GM21723 (cell line): ENCODE data around the gene RAB2B.
A peak's percentile ranks its signal among the peaks of the same experiment; 100 is the strongest.
"Not testable (repeated sequence)": the region's sequence is repeated elsewhere in the genome, so short reads cannot be mapped to it uniquely, and the experiment has no call there.

ENCODE experiments used
- ATAC-seq: cut with Tn5 transposase; IDR thresholded peaks from one replicate; pipeline ENCODE4 v1.9.1; 2021; ENCODE audit warnings: mild to moderate bottlenecking, moderate library complexity; ENCODE audit not compliant: unreplicated experiment

RAB2B gene

DNA sequence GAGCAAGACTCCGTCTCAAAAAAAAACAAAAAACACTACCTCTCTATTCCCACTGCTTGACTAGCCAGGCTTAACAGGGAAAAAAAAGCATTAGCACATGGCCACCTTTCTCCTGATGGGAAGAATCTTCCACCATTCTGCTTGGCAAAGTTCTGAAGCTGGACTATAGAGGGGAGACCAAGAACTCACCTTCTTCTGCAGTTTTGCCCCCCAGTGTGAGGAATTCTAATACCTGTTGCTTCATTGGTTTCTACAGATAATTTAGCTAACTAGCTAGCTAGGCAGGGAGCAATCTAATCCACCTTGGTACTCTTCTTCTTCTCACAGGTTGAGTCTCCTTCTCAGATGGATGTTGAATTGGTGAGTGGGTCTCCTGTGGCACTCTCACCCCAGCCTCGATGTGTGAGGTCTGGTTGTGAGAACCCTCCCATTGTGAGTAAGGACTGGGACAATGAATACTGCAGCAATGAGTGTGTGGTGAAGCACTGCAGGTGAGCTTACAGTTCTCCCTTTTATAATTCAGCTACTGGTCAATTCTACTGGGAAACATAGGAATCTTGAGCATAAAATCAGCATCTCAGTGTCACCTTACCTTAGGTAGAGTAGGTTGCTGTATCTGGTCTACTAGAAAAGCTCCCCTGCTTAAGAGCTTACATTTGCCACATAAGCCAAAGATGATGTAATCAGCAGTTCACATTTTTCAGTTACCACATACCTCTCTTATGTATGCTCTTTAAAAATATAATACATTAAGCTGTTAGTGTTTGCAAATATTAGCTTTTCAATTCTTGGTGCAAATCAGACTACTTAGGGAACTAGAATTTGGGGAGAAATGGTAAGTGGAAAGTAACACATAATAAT is 18.4 kb upstream of the RAB2B start:
- ATAC-seq: no peak

DNA sequence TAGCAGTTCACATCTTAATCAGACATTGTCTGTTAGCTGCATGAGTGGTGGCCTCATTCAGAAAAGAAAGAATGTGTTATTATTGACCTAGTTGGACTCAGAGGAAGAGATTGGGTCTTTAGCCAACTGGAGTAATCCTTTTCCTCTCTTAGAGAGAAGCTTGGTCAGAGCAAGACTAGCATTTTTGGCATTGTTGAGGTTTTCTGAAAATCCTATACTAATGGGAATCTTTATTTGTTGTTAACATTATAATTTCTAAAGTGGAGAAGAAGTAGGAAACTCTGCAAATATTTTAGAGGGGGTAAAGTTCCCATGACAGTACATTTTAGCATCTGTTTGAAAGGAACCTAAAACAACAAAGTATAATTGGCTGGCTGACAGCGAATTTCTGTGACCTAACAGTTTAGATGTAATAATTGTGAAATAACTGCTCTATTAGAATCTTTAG is 9.9 kb upstream of the RAB2B start:
- ATAC-seq: no peak

GRCh38 chr14:21476523-21476924 is 235 bp downstream of the RAB2B start:
- peak; percentile 41 for ATAC-seq

- ATAC-seq: no peak
Measured at GRCh38 chr14:21475767-21476522, 814 bp downstream of the RAB2B start.

GRCh38 chr14:21467616-21468015 is 9.1 kb downstream of the RAB2B start:
- ATAC-seq: no peak

GRCh38 chr14:21455912-21456667 is 20.7 kb downstream of the RAB2B start, which contains the start of gene CHD8:
TSS of gene CHD8 (minus strand) at chr14:21456123. CDS start at chr14:21431643, 24,480 bp downstream.
- ATAC-seq: peak; percentile 98

DNA sequence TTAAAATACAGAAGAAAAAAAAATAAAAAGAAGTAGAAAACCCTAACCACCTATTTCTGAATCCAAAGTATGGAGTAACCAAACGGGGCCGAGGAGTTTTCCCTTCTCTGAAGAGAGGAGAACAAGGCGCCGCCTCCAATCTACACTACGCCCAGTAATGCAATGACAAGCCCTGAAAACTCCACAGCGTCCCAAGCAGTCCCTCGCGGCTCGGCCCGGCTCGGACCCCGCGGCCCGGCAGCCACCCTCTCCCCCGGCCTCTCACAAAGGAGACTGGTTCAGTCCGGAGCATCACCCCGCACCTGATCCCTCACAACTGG is 21.2 kb downstream of the RAB2B start:
- ATAC-seq: peak; percentile 25

DNA sequence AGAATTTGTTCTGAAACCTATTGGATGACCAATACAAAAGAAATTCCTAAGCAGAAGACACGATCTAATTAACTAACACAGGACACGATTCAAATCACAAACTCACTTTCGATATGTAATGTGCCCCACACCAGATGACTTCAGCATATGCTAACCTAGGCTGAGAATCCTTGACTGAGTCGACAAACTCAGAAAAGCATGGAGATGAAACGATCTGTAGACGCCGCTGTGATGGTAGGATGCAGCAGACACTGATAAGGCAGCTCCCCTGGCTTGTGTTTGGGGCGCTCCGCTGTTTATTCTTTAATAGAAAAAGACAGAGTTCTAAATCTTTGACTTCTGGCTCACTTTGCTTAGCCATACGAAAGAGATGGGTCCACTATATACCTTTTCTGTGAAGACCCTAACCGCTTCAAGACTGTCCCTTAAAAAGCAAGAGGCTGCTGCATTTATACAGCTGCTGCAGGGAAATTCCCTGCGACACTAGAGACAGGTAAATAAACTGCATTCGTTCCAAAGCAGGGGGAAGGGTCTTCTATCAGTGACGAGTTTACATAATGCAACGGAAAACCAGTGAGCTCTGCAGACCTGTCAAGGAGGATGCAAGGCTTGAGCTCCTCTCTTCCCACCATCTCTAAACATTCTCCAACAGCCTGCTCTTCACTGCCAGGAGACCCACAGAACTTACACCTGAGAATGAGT is 21.8 kb downstream of the RAB2B start:
- no peak for ATAC-seq

DNA sequence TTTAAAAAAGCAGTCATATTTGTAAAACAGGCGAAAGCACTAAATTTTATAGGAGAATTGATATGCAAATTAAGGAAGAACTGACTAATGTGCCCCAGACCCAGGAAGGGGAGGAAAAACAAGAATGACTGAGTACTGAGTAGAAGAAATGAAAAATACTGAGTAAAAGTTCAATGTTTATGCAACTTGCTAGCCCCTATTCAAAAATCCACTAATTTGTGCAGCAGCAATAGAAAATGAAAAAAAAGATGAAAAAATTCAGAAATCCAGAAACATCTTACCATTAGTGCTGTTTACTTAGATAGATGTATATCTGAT is 26.9 kb downstream of the RAB2B start:
- no peak for ATAC-seq

DNA sequence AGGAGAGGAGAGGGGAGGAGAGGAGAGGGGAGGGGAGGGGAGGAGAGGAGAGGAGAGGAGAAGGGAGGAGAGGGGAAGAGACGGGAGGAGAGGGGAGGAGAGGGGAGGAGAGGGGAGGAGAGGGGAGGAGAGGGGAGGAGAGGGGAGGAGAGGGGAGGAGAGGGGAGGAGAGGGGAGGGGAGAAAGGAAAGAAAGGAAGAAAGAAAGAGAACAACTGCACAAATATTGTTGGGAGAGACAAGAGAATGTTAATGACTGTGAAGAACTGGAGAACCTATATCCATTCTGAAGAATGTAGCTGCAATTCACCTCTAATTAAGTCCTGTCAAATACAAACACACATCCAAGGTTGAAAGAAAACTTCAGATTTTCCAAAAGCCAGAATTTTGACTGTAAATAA is 34.1 kb downstream of the RAB2B start:
- ATAC-seq: not testable (repeated sequence)

GRCh38 chr14:21440859-21441258 is 35.9 kb downstream of the RAB2B start:
- no peak for ATAC-seq

- ATAC-seq: peak; percentile 98
Measured at GRCh38 chr14:21437063-21437901, 39.5 kb downstream of the RAB2B start.

GRCh38 chr14:21436567-21437062 is 40.1 kb downstream of the RAB2B start:
- ATAC-seq: peak; percentile 4

- no peak for ATAC-seq
Measured at GRCh38 chr14:21431126-21431525, 45.6 kb downstream of the RAB2B start.

DNA sequence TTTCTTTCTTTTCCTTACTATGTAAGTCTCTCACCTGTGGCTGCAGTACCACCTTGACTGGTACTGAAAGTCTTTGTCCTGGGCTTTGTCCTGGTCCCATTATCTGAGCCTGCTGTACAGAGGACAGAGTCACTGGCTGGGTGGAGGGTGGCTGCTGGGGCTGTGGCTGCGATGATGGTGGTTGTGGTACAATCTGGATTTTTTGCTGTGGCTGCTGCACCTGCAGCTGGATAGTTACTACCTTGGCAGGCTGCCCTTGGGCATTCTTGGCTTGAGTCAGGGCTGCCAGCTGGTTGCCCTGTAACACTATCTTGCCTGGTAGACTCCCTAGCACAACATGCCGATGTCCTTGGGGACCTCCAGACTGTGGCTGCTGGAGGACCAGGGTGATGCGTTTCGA is 47.8 kb downstream of the RAB2B start:
- ATAC-seq: no peak

- ATAC-seq: no peak
Measured at GRCh38 chr14:21426692-21427091, 50.1 kb downstream of the RAB2B start.

- ATAC-seq: no peak
Measured at GRCh38 chr14:21419528-21419927, 57.2 kb downstream of the RAB2B start.

- ATAC-seq: no peak
Measured at GRCh38 chr14:21415329-21415728, 61.4 kb downstream of the RAB2B start.

DNA sequence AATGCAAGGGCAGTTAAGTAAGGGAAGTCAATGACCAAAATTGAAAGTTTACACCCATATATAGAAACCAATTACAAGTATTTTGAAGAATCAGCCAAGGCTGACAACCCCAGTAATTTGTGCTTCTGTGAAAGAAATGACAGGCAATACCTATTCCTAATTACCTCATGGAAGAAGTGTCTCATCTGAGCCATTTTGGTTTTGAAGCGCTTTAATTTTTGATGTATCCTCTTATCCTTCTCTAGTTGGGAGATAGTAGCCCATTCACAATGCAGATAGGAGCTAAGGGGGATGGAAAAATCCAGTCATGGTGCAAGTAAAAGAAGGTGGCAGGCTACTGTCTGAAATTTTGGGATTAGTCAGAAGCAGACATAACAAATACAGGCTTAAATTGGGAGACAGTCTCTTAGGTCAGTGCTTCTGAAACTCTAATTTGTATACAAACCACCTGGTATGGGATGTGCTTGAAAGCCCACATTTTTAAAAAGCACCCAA is 62.6 kb downstream of the RAB2B start:
- peak; percentile 76 for ATAC-seq
